Smooth muscle cell (in vitro differentiated cells): ENCODE data around the gene CHAC1. TPM values are rescaled to one million over a fixed set of nuclear protein-coding genes. Genes with fewer than 3 reads are reported as not detected.

Experiments
- DNase-seq: peaks from one replicate; lab custom pipeline; 2025; ENCODE audit not compliant: unreplicated experiment; lab: John Stamatoyannopoulos, UW
- H2AFZ ChIP-seq: fragments of 200-600 bp; sonication (generic); 2 replicates; pipeline ENCODE4 v1.6.0; 2016; ENCODE audit warnings: antibody characterized with exemption, low read depth, mild to moderate bottlenecking
- H3F3A ChIP-seq: fragments of 200-600 bp; sonication (generic); 2 replicates; pipeline ENCODE4 v1.6.0; 2017; ENCODE audit warnings: antibody characterized with exemption, low read depth
- H3K27ac ChIP-seq: fragments of 200-600 bp; sonication (generic); 2 replicates; pipeline ENCODE4 v1.5.1; 2016; ENCODE audit warnings: low read depth, mild to moderate bottlenecking
- H3K27me3 ChIP-seq: fragments of 200-600 bp; sonication (generic); 2 replicates; pipeline ENCODE4 v1.6.1; 2016; ENCODE audit warnings: low read depth, mild to moderate bottlenecking
- H3K36me3 ChIP-seq: fragments of 200-600 bp; sonication (generic); 2 replicates; pipeline ENCODE4 v1.5.1; 2016; ENCODE audit warnings: low read depth
- H3K4me1 ChIP-seq: fragments of 200-600 bp; sonication (generic); 2 replicates; pipeline ENCODE4 v1.5.1; 2016; ENCODE audit warnings: low read depth
- H3K4me2 ChIP-seq: fragments of 200-600 bp; sonication (generic); 2 replicates; pipeline ENCODE4 v1.6.0; 2016; ENCODE audit warnings: mild to moderate bottlenecking
- H3K4me3 ChIP-seq: fragments of 200-600 bp; sonication (generic); 2 replicates; pipeline ENCODE4 v1.5.1; 2016; ENCODE audit warnings: mild to moderate bottlenecking
- H3K79me2 ChIP-seq: fragments of 200-600 bp; sonication (generic); 2 replicates; pipeline ENCODE4 v1.6.0; 2016; ENCODE audit warnings: low read depth, mild to moderate bottlenecking
- H3K9ac ChIP-seq: fragments of 200-600 bp; sonication (generic); 2 replicates; pipeline ENCODE4 v1.6.0; 2016; ENCODE audit warnings: low read depth
- H3K9me3 ChIP-seq: fragments of 200-600 bp; sonication (generic); replicated peaks from 2 replicates; pipeline ENCODE4 v1.5.1; 2016; ENCODE audit warnings: low read depth
- H4K20me1 ChIP-seq: fragments of 200-600 bp; sonication (generic); 2 replicates; pipeline ENCODE4 v1.6.0; 2016; ENCODE audit warnings: low read depth
- WGBS: methylation state at CpG from one replicate; pipeline ENCODE4 v1.1.7; 2016; ENCODE audit warnings: low lambda C conversion rate; 5-methylcytosine and 5-hydroxymethylcytosine counted together
- polyA plus RNA-seq: library from polyadenylated mRNA; unstranded; fragments of >200 nt; fragmentation: Nextera tagmentation; extraction: Ambion mirVana; gene quantifications from 2 replicates; pipeline ENCODE4 v1.2.1, GENCODE V29; 2016
- total RNA-seq: library from RNA; depleted of rRNA; stranded (reverse); fragments of >200 nt; gene quantifications from 2 replicates; pipeline ENCODE4 v1.2.3, GENCODE V29; 2014
- TF ChIP-seq, protein P1 (sequence below): fragments of 200-600 bp; sonication (generic); IDR thresholded peaks from 2 replicates; pipeline ENCODE4 v1.5.1; 2017; ENCODE audit warnings: borderline replicate concordance, mild to moderate bottlenecking, antibody characterized with exemption; ENCODE audit not compliant: insufficient read depth, poor library complexity, severe bottlenecking

CHAC1 gene
- total and polyA plus RNA-seq, 2 experiments from 2014 or later, result 29.6 to 31.5 TPM

DNA sequence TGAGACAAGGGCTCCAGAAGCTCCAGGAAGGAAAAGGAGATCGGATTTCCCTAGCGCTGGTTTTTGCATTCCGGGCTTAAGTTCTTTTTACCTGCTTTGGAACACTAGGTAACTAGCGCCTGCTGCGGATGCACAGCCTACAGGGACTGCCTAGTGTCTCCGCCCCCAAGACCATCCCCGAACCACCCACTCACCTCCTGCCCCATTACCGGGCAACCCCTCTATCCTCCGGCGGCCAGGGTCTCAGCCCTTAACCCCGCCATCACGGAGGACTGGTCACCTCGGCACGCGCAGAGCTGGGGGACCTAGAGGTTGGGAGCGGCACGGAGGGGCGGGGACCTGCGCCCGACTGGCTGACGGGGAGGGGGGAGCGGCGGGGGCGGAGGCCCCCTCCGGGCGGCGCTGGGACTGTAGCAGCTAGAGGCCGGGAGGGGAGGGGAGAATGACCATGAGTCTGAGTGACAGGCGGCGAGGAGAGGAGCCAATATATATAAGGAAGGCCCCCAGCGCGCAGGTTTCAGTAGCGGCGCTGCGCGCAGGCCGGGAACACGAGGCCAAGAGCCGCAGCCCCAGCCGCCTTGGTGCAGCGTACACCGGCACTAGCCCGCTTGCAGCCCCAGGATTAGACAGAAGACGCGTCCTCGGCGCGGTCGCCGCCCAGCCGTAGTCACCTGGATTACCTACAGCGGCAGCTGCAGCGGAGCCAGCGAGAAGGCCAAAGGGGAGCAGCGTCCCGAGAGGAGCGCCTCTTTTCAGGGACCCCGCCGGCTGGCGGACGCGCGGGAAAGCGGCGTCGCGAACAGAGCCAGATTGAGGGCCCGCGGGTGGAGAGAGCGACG, 24.2 kb upstream of the CHAC1 start, which contains the start of gene DLL4:
DLL4 (plus strand) TSS at position 520 of the 839 bp plus-strand sequence. CDS start 329 bp downstream, outside the sequence.
- under 1% methylated on average over 59 of the region's 71 CpGs for WGBS
- no peak for DNase-seq
- no peaks in the 10 kb centered on the region for H3K36me3 ChIP-seq
- peak within 1 kb of the TSS; percentile 90 for H3K4me2 ChIP-seq
- peaks cover 50% of the 10 kb centered on the region for H3K4me1 ChIP-seq
- H4K20me1 ChIP-seq, result peaks cover 8% of the 10 kb centered on the region
- H3K9me3 ChIP-seq, result no peaks in the 10 kb centered on the region
- TF ChIP-seq, protein P1, sequence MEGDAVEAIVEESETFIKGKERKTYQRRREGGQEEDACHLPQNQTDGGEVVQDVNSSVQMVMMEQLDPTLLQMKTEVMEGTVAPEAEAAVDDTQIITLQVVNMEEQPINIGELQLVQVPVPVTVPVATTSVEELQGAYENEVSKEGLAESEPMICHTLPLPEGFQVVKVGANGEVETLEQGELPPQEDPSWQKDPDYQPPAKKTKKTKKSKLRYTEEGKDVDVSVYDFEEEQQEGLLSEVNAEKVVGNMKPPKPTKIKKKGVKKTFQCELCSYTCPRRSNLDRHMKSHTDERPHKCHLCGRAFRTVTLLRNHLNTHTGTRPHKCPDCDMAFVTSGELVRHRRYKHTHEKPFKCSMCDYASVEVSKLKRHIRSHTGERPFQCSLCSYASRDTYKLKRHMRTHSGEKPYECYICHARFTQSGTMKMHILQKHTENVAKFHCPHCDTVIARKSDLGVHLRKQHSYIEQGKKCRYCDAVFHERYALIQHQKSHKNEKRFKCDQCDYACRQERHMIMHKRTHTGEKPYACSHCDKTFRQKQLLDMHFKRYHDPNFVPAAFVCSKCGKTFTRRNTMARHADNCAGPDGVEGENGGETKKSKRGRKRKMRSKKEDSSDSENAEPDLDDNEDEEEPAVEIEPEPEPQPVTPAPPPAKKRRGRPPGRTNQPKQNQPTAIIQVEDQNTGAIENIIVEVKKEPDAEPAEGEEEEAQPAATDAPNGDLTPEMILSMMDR, result no peak
- no peaks in the 10 kb centered on the region for H3K79me2 ChIP-seq
- no peak within 1 kb of the TSS for H3K27ac ChIP-seq
- H3K27me3 ChIP-seq, result peaks cover 99% of the 10 kb centered on the region
- peak within 1 kb of the TSS; percentile 52 for H3K4me3 ChIP-seq
- no peak within 1 kb of the TSS for H3K9ac ChIP-seq
- H3F3A ChIP-seq, result no peaks in the 10 kb centered on the region
- H2AFZ ChIP-seq, result peak within 1 kb of the TSS; percentile 7

- peaks cover 50% of the 10 kb centered on the region for H3K4me1 ChIP-seq
- H3K36me3 ChIP-seq, result no peaks in the 10 kb centered on the region
- H3K9me3 ChIP-seq, result no peaks in the 10 kb centered on the region
- H2AFZ ChIP-seq, result peak overlapping the region; percentile 7
- no peak overlapping the region for H3K27ac ChIP-seq
- H3K79me2 ChIP-seq, result no peaks in the 10 kb centered on the region
- DNase-seq, result peak; percentile 27
- 2% methylated on average over 46 of the region's 56 CpGs for WGBS
- TF ChIP-seq, protein P1, result no peak
- H3K4me3 ChIP-seq, result peak overlapping the region; percentile 52
- peak overlapping the region; percentile 90 for H3K4me2 ChIP-seq
- H4K20me1 ChIP-seq, result peaks cover 8% of the 10 kb centered on the region
- H3K9ac ChIP-seq, result no peak overlapping the region
- peaks cover 95% of the 10 kb centered on the region for H3K27me3 ChIP-seq
- no peaks in the 10 kb centered on the region for H3F3A ChIP-seq
Measured at GRCh38 chr15:40929660-40930429, 23.4 kb upstream of the CHAC1 start.

DNA sequence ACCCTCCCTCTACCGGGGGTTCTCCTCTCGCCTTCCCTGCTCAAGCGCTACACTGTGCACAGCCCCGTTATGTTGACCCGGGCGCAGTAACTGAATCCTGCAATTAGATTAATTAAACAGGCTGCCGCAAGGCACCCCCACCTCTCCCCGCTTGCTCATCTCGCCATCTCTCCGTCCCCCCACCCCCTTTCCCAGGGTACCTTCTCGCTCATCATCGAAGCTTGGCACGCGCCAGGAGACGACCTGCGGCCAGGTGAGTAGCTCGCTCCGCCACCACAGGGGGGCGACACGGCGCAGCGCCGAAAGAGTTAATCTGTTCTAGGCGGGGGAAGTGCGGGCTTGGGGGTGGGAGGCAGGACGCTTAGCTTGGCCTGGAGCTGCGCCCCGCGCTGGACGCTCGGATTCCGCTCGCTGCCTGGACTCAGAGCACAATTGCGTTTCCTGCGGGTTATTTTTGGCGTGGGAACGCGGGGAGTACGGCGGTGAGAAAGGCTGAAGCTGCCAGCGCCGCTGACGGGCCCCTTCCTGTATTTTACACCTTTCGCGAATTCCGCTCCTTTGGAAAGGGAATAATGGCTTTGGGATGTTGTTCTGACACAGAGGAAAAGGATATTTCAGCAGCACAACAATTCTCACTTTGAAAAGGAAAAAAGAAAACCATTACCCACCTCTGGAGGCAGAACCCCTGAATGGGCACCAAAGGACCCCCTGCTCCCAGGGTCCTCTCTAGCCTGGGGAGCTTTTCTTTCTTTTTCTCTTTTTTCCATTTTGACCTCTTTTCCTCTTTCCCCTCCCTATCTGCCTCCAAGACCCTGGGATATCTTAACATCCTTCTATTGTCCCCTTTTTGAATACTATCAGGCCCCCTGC, 22.6 kb upstream of the CHAC1 start:
- Histone ChIP-seq H3F3A (no peaks in the 10 kb centered on the region), H3K4me3 (peak overlapping the region; percentile 52), H4K20me1 (peaks cover 8% of the 10 kb centered on the region), H3K27ac (no peak overlapping the region), H3K4me1 (peaks cover 47% of the 10 kb centered on the region), H3K4me2 (peak overlapping the region; percentile 90), H3K36me3 (no peaks in the 10 kb centered on the region), H3K9me3 (no peaks in the 10 kb centered on the region), H2AFZ (no peak overlapping the region), H3K79me2 (no peaks in the 10 kb centered on the region), H3K27me3 (peaks cover 87% of the 10 kb centered on the region), H3K9ac (no peak overlapping the region)
- TF ChIP-seq, protein P1, result peak; percentile 52
- WGBS, result 5% methylated on average over 46 of the region's 46 CpGs
- DNase-seq, result no peak
